Measurements from ENCODE around the gene RPL10. TPM values are rescaled to one million over a fixed set of nuclear protein-coding genes. Genes with fewer than 3 reads are reported as not detected.

RPL10 gene
- total RNA-seq, 4 donors from 2014 or later = 2,150 to 7,554 (median 4,519) TPM

DNA sequence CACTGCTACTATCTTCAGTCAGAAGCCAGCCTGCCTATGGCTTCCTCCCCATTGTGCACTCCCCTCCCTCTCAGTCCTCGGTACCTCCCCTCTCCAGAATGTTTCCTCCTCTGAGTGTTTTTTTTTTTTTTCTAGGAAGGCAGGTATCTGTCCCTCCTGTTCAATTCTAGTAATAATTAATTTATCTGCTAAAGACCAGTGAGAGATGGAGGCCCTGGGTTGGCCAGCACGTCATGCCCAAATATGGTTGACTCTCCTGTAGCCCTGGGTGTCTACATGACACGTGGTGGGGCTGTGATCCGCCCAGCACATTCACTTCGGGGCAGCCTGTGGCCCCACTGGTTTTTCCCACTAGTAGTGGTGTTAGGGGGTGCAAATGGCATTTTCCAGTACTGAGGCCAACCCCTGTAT, 25.6 kb upstream of the RPL10 start:
- 54% methylated on average over 5 of the region's 5 CpGs for WGBS
- Histone ChIP-seq H3K4me3 (peak overlapping the region; percentile 67 to 75 (median 74)), H3K9me3 (no peaks in the 10 kb centered on the region), H3K27me3 (no peaks in the 10 kb centered on the region), H3K4me1 (peaks cover 19 to 49% (median 42%) of the 10 kb centered on the region in 4 donors), H3K36me3 (peaks cover 9 to 24% (median 13%) of the 10 kb centered on the region in 4 donors), H3K27ac (replicated peaks in 1 of 4) (peak overlapping the region; percentile 96 to 97 (median 97))
- DNase-seq (ENCODE audit: extremely low spot score) = no peak
- peak in 1 of 2 donors; percentile 51 for TF ChIP-seq POLR2AphosphoS5 (IDR thresholded peaks at IDR 0.05)
- TF ChIP-seq, protein P1, sequence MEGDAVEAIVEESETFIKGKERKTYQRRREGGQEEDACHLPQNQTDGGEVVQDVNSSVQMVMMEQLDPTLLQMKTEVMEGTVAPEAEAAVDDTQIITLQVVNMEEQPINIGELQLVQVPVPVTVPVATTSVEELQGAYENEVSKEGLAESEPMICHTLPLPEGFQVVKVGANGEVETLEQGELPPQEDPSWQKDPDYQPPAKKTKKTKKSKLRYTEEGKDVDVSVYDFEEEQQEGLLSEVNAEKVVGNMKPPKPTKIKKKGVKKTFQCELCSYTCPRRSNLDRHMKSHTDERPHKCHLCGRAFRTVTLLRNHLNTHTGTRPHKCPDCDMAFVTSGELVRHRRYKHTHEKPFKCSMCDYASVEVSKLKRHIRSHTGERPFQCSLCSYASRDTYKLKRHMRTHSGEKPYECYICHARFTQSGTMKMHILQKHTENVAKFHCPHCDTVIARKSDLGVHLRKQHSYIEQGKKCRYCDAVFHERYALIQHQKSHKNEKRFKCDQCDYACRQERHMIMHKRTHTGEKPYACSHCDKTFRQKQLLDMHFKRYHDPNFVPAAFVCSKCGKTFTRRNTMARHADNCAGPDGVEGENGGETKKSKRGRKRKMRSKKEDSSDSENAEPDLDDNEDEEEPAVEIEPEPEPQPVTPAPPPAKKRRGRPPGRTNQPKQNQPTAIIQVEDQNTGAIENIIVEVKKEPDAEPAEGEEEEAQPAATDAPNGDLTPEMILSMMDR (IDR thresholded peaks at IDR 0.05) = no peak
- intact Hi-C loops (cut with DNase I) = no loop called here

DNA sequence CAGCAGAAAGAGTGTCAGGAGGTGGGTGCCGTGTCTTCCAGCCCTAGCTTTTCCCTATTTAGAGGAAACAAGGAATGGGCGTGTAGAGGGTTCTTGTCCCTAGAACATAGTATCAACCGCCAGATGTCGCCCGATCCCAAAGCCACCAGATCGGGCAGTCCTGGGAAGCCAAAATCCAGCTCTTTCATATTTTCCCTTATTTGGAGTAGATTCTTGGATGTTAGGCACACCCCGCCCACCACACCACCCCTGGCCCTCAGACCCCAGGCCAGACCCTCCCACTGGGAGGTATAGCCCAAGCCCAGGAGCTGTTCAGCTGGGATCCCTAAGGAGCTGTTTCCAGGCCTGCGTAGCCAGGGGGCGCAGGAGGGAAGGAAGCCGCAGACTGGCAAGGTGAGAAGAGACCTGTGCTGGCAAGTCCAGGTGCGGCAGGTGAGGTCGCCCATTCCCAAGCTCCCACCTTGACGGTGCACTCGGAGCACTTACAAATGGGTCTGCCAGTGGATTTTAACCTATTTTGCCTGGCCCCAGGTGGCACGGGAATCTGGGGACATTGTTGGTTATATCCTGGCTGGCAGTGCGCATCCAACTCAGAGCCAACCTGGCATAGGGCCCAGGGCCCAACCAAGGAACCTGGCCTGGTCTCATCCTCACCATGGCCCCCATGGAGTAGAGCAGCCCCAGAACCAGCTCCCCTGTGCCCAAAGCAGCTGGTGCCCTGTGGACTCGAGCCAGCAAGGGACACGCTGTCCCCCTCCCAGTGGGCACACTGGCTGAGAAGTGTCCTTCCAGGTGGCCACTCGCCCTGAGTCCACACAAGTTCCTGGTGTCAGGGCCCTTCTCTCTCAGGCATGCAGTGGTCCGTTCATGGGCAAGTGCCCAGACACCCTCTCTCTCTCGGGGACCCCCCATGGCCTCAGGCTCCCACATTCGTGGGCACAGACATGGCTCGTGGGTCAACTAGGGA, 24.6 kb upstream of the RPL10 start:
- Histone ChIP-seq H3K27me3 (no peaks in the 10 kb centered on the region), H3K9me3 (no peaks in the 10 kb centered on the region), H3K4me3 (peak overlapping the region; percentile 67 to 75 (median 74)), H3K27ac (replicated peaks in 1 of 4) (peak overlapping the region; percentile 96 to 97 (median 97)), H3K36me3 (peaks cover 0 to 16% (median 9%) of the 10 kb centered on the region in 4 donors), H3K4me1 (peaks cover 13 to 45% (median 36%) of the 10 kb centered on the region in 4 donors)
- no peak for DNase-seq (ENCODE audit: extremely low spot score)
- TF ChIP-seq EP300 (IDR thresholded peaks at IDR 0.05) (no peak), POLR2A (IDR thresholded peaks at IDR 0.05; ENCODE audit: low read depth) (no peak), POLR2AphosphoS5 (IDR thresholded peaks at IDR 0.05) (peak in 1 of 2 donors; percentile 65)
- TF ChIP-seq, protein P1 (IDR thresholded peaks at IDR 0.05) = peak; percentile 39 to 51 (median 44)
- intact Hi-C loops (cut with DNase I) = no loop called here
- 54% methylated on average over 16 of the region's 23 CpGs for WGBS

DNA sequence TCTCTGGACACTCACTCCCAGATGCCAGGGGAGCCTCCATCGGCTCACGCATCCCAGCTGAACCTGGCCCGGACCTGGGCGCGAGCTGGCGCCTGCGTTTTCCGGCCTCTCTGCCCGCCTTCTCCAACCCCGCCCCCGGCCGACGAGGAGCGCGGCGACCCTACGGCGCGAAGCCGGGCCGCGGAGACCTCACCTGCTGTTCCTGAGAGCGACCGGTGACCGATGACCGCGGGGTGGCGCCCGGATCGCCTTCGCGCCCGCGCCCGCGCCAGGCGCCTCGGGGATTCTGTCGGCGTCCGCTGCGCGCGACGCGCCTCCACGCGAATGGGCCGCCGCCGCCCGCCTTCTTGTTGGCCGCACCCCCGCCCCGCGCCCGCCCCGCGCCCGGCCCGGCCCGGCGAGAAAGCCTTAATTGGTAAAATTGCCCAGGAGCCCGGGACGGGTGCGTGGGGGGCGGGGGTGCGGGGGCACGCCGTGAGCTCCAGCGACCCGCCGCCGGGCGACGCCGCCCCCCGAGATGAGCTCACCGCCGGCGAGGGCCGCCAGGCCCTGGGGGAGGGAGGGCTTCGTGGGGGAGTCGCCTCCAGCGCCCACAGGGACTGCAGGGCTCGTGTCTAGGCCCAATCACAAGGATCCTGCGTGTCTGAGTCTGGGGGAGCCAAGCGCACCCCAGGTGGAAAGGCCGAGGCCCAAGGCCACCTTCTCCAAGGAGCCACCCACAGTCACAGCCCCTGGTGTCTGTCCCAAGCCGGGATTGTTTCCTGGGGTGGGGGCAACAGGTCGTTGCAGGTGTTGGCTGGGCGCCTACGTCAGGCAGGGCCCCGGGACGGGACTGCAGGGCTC, 23.6 kb upstream of the RPL10 start, which contains the start of gene FLNA:
TSS of gene FLNA (minus strand) at position 322 of the 843 bp plus-strand sequence. CDS start 3,389 bp downstream, outside the sequence.
- 52% methylated on average over 51 of the region's 95 CpGs for WGBS
- Histone ChIP-seq H3K27ac (replicated peaks in 1 of 4) (peak within 1 kb of the TSS; percentile 96 to 97 (median 97)), H3K4me1 (peaks cover 13 to 43% (median 32%) of the 10 kb centered on the region in 4 donors), H3K27me3 (no peaks in the 10 kb centered on the region), H3K9me3 (no peaks in the 10 kb centered on the region), H3K36me3 (peaks cover 0 to 16% (median 9%) of the 10 kb centered on the region in 4 donors), H3K4me3 (peak within 1 kb of the TSS; percentile 67 to 75 (median 74))
- no peak for DNase-seq (ENCODE audit: extremely low spot score)
- intact Hi-C loops (cut with DNase I) = no loop called here
- TF ChIP-seq EP300 (IDR thresholded peaks at IDR 0.05) (no peak), POLR2A (IDR thresholded peaks at IDR 0.05; ENCODE audit: low read depth) (peak; percentile 44), POLR2AphosphoS5 (IDR thresholded peaks at IDR 0.05) (peak in 1 of 2 donors; percentile 42)
- TF ChIP-seq, protein P1 (IDR thresholded peaks at IDR 0.05) = peak in 1 of 3 experiments; percentile 15

DNA sequence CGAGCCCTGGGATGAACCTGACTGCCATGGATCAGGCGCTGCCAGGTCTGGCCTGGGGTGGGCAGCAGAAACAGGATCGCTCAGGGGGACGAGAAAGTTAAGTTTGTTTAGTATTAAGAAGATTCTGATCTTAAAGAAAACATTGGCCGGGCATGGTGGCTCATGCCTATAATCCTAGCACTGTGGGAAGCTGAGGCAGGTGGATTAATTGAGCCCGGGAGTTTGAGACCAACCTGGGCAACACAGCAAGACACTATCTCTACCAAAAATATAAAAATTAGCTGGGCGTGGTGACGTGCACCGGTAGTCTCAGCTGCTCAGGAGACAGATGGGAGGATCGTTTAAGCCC, 23.0 kb upstream of the RPL10 start:
- Histone ChIP-seq H3K36me3 (peaks cover 0 to 16% (median 9%) of the 10 kb centered on the region in 4 donors), H3K9me3 (no peaks in the 10 kb centered on the region), H3K27ac (replicated peaks in 1 of 4) (peak overlapping the region; percentile 96 to 97 (median 97)), H3K4me3 (peak overlapping the region; percentile 67 to 75 (median 74)), H3K27me3 (no peaks in the 10 kb centered on the region), H3K4me1 (peaks cover 13 to 46% (median 36%) of the 10 kb centered on the region in 4 donors)
- WGBS = 55% methylated on average over 10 of the region's 10 CpGs
- intact Hi-C loops (cut with DNase I) = no loop called here
- TF ChIP-seq, protein P1 (IDR thresholded peaks at IDR 0.05) = no peak
- TF ChIP-seq EP300 (IDR thresholded peaks at IDR 0.05) (no peak), POLR2AphosphoS5 (IDR thresholded peaks at IDR 0.05) (no peak), POLR2A (IDR thresholded peaks at IDR 0.05; ENCODE audit: low read depth) (no peak)
- DNase-seq (ENCODE audit: extremely low spot score) = no peak
